Lower lobe of right lung (tissue), 2 donors: ENCODE data around the gene SCLY. TPM values are rescaled to one million over a fixed set of nuclear protein-coding genes. Genes with fewer than 3 reads are reported as not detected.
A peak's percentile ranks its signal among the peaks of the same experiment; 100 is the strongest.

Experiments used
- ATAC-seq, 2 donors: fragments of 200-7000 bp; cut with Tn5 transposase; one replicate each; pipeline ENCODE4 v1.9.1; 2020 to 2022; ENCODE audit warnings: mild to moderate bottlenecking in 2 of 2, moderate library complexity in 2 of 2
- DNase-seq: peaks from one replicate; pipeline ENCODE4 v3.0.0-alpha.2; 2020
- H3K27ac ChIP-seq: fragments of 200-600 bp; one replicate; pipeline ENCODE4 v1.8.0; 2022
- H3K27me3 ChIP-seq: fragments of 200-600 bp; one replicate; pipeline ENCODE4 v1.8.0; 2022; ENCODE audit warnings: low read depth
- H3K36me3 ChIP-seq: fragments of 200-600 bp; one replicate; pipeline ENCODE4 v1.8.0; 2022; ENCODE audit warnings: mild to moderate bottlenecking
- H3K4me1 ChIP-seq: fragments of 200-600 bp; one replicate; pipeline ENCODE4 v1.8.0; 2022
- H3K4me3 ChIP-seq: fragments of 200-600 bp; one replicate; pipeline ENCODE4 v1.8.0; 2022; ENCODE audit warnings: mild to moderate bottlenecking
- H3K9me3 ChIP-seq: fragments of 200-600 bp; one replicate; pipeline ENCODE4 v1.8.0; 2022
- CTCF ChIP-seq: fragments of 200-600 bp; IDR thresholded peaks from one replicate; pipeline ENCODE4 v1.8.0; 2022; ENCODE audit warnings: antibody characterized with exemption, mild to moderate bottlenecking
- intact Hi-C: fragments of 100-400 bp; cut with DNase I; formaldehyde crosslinking; loops from one replicate; pipeline ENCODE4 v1.11.0; 2022
- total RNA-seq: library from RNA; stranded (reverse); fragmentation: NEBNext Ultra II Directional; extraction: Animal tissue kit (Norgen Biotek cat#: 25700); gene quantifications from one replicate; pipeline ENCODE4 v1.2.1, GENCODE V29; 2021
- donor health status: DM: no; HTN: yes; CAD: no; lungs with severe emphysema.

SCLY gene
- total RNA-seq, 1 donor from 2014 or later = 12.4 TPM

- Histone ChIP-seq H3K36me3 (no peaks in the 10 kb centered on the region), H3K4me1 (peaks cover 12% of the 10 kb centered on the region), H3K27me3 (no peaks in the 10 kb centered on the region), H3K4me3 (no peak within 1 kb of the TSS), H3K9me3 (no peaks in the 10 kb centered on the region), H3K27ac (peak within 1 kb of the TSS; percentile 18)
- intact Hi-C loops = no loop called here
- DNase-seq (no peak), ATAC-seq (no peak)
- no peak for TF ChIP-seq CTCF
Measured at GRCh38 chr2:238100049-238100820, 39.4 kb downstream of the SCLY start, which contains the start of gene ESPNL. Gene ESPNL, plus strand, starts transcription at chr2:238100340. Its CDS starts 80 bp downstream, at chr2:238100420.

- Histone ChIP-seq H3K4me3 (no peak overlapping the region), H3K9me3 (no peaks in the 10 kb centered on the region), H3K27ac (no peak overlapping the region), H3K4me1 (peaks cover 12% of the 10 kb centered on the region), H3K27me3 (no peaks in the 10 kb centered on the region), H3K36me3 (no peaks in the 10 kb centered on the region)
- no peak for TF ChIP-seq CTCF
- ATAC-seq (no peak), DNase-seq (no peak)
- intact Hi-C loops = no loop called here
Measured at GRCh38 chr2:238100821-238101771, 40.3 kb downstream of the SCLY start.

- H3K4me1 ChIP-seq = peaks cover 14% of the 10 kb centered on the region
- intact Hi-C loops = no loop called here
- no peak overlapping the region for H3K27ac ChIP-seq
- ATAC-seq (no peak), DNase-seq (peak; percentile 47)
- no peaks in the 10 kb centered on the region for H3K9me3 ChIP-seq
- H3K4me3 ChIP-seq = no peak overlapping the region
- H3K27me3 ChIP-seq = no peaks in the 10 kb centered on the region
- no peak for TF ChIP-seq CTCF
- no peaks in the 10 kb centered on the region for H3K36me3 ChIP-seq
Measured at GRCh38 chr2:238101891-238102841, 41.4 kb downstream of the SCLY start.

GRCh38 chr2:238102865-238103264, 42.1 kb downstream of the SCLY start:
- intact Hi-C loops = no loop called here
- no peaks in the 10 kb centered on the region for H3K36me3 ChIP-seq
- H3K27ac ChIP-seq = no peak overlapping the region
- H3K4me1 ChIP-seq = peaks cover 17% of the 10 kb centered on the region
- no peaks in the 10 kb centered on the region for H3K27me3 ChIP-seq
- DNase-seq (no peak), ATAC-seq (no peak)
- no peaks in the 10 kb centered on the region for H3K9me3 ChIP-seq
- no peak for TF ChIP-seq CTCF
- H3K4me3 ChIP-seq = no peak overlapping the region
